HL-60 (cell line): Measurements from ENCODE around the gene AFF3.

Source experiments
- DNase-seq, 2 experiments: peaks; one replicate each; pipeline ENCODE4 v3.0.0-alpha.2; 2010 to 2020; ENCODE audit warnings: low read depth in 1 of 2, low spot score in 1 of 2
- H3K27ac ChIP-seq: fragments of 250-450 bp; sonication (Bioruptor Pico); replicated peaks from 2 replicates; pipeline ENCODE4 v1.5.1; 2020; ENCODE audit warnings: mild to moderate bottlenecking, moderate library complexity
- H3K27me3 ChIP-seq: fragments of 250-450 bp; sonication (Bioruptor Pico); 2 replicates; pipeline ENCODE4 v1.5.1; 2021; ENCODE audit warnings: mild to moderate bottlenecking, moderate library complexity; ENCODE audit not compliant: insufficient read depth, poor library complexity, severe bottlenecking
- H3K4me3 ChIP-seq: replicated peaks from 2 replicates; pipeline ENCODE4 v1.5.1; 2011; ENCODE audit warnings: mild to moderate bottlenecking, control low read depth, low read length; ENCODE audit not compliant: insufficient read depth
- GABPA ChIP-seq: IDR thresholded peaks from 2 replicates; pipeline ENCODE4 v1.6.1; 2012; ENCODE audit warnings: low read depth
- POLR2AphosphoS5 ChIP-seq: IDR thresholded peaks from 2 replicates; pipeline ENCODE4 v1.6.1; 2012; ENCODE audit warnings: low read depth
- SPI1 ChIP-seq: IDR thresholded peaks from 2 replicates; pipeline ENCODE4 v1.6.1; 2012; ENCODE audit warnings: low read depth, mild to moderate bottlenecking, borderline replicate concordance
- TF ChIP-seq, protein P1 (sequence below): IDR thresholded peaks from one replicate; pipeline ENCODE4 v1.5.1; 2011; ENCODE audit warnings: low read length, control low read depth, inconsistent platforms; ENCODE audit not compliant: insufficient read depth
- TF ChIP-seq, protein P2 (sequence below): IDR thresholded peaks from 2 replicates; pipeline ENCODE4 v1.6.1; 2012; ENCODE audit warnings: low read depth; ENCODE audit not compliant: insufficient replicate concordance

AFF3 gene

DNA sequence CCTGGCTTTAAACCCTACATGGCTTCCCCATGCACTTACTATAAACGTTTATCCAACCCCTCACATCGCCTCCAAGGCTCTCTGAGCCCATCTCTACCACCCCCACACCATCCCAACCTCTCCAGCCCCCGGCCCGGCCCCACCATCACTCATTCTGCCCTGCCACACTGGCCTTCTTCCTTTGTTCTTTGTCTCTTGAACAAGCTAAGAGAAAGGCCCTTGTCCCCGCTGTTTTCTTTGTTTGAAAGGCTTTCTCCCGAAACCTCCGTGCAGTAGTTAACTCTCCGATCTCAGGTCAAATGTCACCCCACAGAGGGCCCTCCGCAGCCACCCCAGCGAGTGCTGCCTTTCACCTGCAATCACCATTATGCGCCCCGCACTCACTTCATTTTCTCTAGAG lies 100.4 kb downstream of the AFF3 start:
- TF ChIP-seq, protein P1, sequence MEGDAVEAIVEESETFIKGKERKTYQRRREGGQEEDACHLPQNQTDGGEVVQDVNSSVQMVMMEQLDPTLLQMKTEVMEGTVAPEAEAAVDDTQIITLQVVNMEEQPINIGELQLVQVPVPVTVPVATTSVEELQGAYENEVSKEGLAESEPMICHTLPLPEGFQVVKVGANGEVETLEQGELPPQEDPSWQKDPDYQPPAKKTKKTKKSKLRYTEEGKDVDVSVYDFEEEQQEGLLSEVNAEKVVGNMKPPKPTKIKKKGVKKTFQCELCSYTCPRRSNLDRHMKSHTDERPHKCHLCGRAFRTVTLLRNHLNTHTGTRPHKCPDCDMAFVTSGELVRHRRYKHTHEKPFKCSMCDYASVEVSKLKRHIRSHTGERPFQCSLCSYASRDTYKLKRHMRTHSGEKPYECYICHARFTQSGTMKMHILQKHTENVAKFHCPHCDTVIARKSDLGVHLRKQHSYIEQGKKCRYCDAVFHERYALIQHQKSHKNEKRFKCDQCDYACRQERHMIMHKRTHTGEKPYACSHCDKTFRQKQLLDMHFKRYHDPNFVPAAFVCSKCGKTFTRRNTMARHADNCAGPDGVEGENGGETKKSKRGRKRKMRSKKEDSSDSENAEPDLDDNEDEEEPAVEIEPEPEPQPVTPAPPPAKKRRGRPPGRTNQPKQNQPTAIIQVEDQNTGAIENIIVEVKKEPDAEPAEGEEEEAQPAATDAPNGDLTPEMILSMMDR = no peak
- TF ChIP-seq GABPA = no peak
- Histone ChIP-seq H3K4me3 (no peak overlapping the region), H3K27me3 (no peaks in the 10 kb centered on the region), H3K27ac (no peak overlapping the region)
- DNase-seq = no peak

DNA sequence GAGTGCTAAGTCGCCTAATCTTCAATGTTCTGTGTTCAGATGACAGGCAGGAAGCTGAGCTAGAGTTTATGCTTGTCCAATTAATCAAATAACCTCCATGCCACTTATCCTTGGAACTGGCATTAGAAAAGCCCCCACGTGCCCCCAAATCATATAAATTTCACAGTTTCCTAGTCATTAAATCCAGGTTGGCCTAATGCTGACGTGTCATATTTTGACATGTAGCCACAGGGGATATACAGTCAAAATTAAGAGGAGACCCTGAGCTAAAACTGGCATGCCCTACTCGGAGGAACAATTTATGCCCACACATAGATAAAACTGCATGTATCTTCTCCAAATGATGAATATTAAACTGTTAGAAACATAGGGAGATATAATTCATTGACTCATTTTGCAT lies 101.0 kb downstream of the AFF3 start:
- Histone ChIP-seq H3K27ac (no peak overlapping the region), H3K4me3 (no peak overlapping the region), H3K27me3 (no peaks in the 10 kb centered on the region)
- no peak for TF ChIP-seq POLR2AphosphoS5
- no peak for TF ChIP-seq GABPA
- no peak for TF ChIP-seq SPI1
- TF ChIP-seq, protein P2, sequence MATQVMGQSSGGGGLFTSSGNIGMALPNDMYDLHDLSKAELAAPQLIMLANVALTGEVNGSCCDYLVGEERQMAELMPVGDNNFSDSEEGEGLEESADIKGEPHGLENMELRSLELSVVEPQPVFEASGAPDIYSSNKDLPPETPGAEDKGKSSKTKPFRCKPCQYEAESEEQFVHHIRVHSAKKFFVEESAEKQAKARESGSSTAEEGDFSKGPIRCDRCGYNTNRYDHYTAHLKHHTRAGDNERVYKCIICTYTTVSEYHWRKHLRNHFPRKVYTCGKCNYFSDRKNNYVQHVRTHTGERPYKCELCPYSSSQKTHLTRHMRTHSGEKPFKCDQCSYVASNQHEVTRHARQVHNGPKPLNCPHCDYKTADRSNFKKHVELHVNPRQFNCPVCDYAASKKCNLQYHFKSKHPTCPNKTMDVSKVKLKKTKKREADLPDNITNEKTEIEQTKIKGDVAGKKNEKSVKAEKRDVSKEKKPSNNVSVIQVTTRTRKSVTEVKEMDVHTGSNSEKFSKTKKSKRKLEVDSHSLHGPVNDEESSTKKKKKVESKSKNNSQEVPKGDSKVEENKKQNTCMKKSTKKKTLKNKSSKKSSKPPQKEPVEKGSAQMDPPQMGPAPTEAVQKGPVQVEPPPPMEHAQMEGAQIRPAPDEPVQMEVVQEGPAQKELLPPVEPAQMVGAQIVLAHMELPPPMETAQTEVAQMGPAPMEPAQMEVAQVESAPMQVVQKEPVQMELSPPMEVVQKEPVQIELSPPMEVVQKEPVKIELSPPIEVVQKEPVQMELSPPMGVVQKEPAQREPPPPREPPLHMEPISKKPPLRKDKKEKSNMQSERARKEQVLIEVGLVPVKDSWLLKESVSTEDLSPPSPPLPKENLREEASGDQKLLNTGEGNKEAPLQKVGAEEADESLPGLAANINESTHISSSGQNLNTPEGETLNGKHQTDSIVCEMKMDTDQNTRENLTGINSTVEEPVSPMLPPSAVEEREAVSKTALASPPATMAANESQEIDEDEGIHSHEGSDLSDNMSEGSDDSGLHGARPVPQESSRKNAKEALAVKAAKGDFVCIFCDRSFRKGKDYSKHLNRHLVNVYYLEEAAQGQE = no peak
- DNase-seq = no peak

DNA sequence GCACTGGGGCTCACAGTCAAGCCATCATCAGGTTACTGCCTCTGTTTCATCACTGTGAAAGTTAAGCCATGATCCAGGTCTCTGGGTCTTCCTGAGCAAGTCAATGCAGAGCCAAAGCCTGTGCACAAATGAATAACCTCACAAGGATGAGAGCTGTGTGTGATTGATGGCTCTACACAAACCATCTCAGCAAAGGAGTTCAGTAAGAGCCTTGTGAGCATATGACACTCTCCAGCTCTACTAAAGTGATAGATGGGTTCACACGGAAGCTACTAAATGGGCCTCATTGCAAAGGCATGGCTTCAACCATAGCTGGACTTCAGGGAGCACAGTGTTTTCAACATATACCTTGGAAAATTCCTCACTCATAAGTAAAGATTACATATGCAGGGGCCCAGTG lies 101.5 kb downstream of the AFF3 start:
- Histone ChIP-seq H3K4me3 (no peak overlapping the region), H3K27me3 (no peaks in the 10 kb centered on the region), H3K27ac (no peak overlapping the region)
- TF ChIP-seq GABPA = no peak
- no peak for TF ChIP-seq POLR2AphosphoS5
- TF ChIP-seq, protein P1 = no peak
- TF ChIP-seq, protein P2 = no peak
- no peak for TF ChIP-seq SPI1
- DNase-seq = no peak

DNA sequence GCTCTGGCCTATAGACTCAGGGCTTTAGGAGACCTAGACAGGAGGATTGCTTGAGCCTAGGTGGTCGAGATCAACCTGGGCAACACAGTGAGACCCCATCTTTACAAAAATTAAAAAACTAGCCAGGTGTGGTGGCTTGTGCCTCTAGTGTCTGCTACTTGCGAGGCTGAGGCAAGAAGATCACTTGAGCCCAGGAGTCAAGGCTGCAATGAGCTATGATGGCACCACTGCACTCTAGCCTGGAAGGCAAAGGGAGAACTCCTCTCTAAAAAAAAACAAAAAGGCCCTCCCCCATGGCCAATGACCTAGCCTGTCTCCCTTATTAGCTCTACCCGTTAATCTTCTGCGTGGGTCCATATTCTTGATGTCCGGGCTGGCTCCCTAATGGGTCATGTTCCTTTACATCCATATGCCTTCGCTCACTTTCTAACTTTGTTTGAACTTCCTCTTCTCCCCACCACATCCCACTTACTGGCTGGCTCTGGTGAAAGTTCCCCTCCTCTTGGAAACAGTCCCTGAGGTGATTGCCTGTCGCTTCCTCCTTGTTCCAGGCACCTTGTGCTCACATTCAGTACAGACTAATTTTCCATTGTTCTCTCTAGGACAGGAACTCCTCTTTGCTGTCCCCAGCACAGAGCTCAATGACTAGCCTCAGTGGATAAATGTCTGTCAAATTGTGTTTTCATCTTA lies 103.0 kb downstream of the AFF3 start:
- no peak overlapping the region for H3K4me3 ChIP-seq
- H3K27ac ChIP-seq = no peak overlapping the region
- TF ChIP-seq, protein P1 = no peak
- peak; percentile 59; the same call in 1 of the 2 replicates for TF ChIP-seq SPI1
- peak; percentile 65 for DNase-seq
- H3K27me3 ChIP-seq = no peaks in the 10 kb centered on the region
